OCI-LY7 (cell line): ENCODE measurements around the gene HMG20B. TPM values are rescaled to one million over a fixed set of nuclear protein-coding genes. Genes with fewer than 3 reads are reported as not detected.

Experiments
- BruUV-seq: library from RNA; stranded (reverse); fragments of 400-500 nt; replicated peaks from 2 replicates; lab custom pipeline; 2021; lab: Mats Ljungman, UMichigan
- CTCF ChIA-PET: fragments of 300-600 bp; sonication (Branson Sonifier 250); formaldehyde crosslinking; loops from one replicate; lab custom pipeline; 2022; ENCODE audit warnings: antibody characterized with exemption; ENCODE audit not compliant: unreplicated experiment; lab: Charles Lee
- POLR2A ChIA-PET: fragments of 300-600 bp; sonication (Branson Sonifier 250); formaldehyde crosslinking; loops from one replicate; lab custom pipeline; 2022; ENCODE audit warnings: antibody characterized with exemption; lab: Charles Lee
- DNase-seq: peaks from one replicate; pipeline ENCODE4 v3.0.0-alpha.2; 2015; ENCODE audit warnings: low spot score
- H2AFZ ChIP-seq: fragments of 200-600 bp; sonication (generic), shearing (Covaris generic); 2 replicates; pipeline ENCODE4 v1.6.1; 2014; ENCODE audit warnings: mild to moderate bottlenecking, antibody characterized with exemption, low read length, moderate library complexity
- H3K27ac ChIP-seq: fragments of 200-600 bp; sonication (generic); 2 replicates; pipeline ENCODE4 v1.5.1; 2014; ENCODE audit warnings: mixed run types, low read depth, mild to moderate bottlenecking, moderate library complexity, low read length, inconsistent platforms; ENCODE audit not compliant: poor library complexity, severe bottlenecking
- H3K36me3 ChIP-seq: fragments of 200-600 bp; sonication (generic); 2 replicates; pipeline ENCODE4 v1.6.1; 2014; ENCODE audit warnings: mild to moderate bottlenecking, antibody characterized with exemption, low read length, moderate library complexity, mixed read lengths; ENCODE audit not compliant: insufficient read depth
- H3K4me1 ChIP-seq: fragments of 200-600 bp; sonication (generic); 2 replicates; pipeline ENCODE4 v1.5.1; 2014; ENCODE audit warnings: mild to moderate bottlenecking, low read length; ENCODE audit not compliant: insufficient read depth, poor library complexity, severe bottlenecking
- H3K4me2 ChIP-seq: fragments of 200-600 bp; sonication (generic); 2 replicates; pipeline ENCODE4 v1.6.1; 2014; ENCODE audit warnings: mild to moderate bottlenecking, low read length
- H3K4me3 ChIP-seq: fragments of 200-600 bp; sonication (generic); 2 replicates; pipeline ENCODE4 v1.5.1; 2014; ENCODE audit warnings: mild to moderate bottlenecking, low read depth, low read length; ENCODE audit not compliant: poor library complexity, severe bottlenecking
- H3K79me2 ChIP-seq: fragments of 200-600 bp; sonication (generic); 2 replicates; pipeline ENCODE4 v1.6.1; 2016; ENCODE audit warnings: low read depth, mild to moderate bottlenecking, low read length, moderate library complexity, mixed read lengths; ENCODE audit not compliant: insufficient read depth
- H3K9me2 ChIP-seq: fragments of 200-600 bp; sonication (generic); 2 replicates; pipeline ENCODE4 v1.6.1; 2016; ENCODE audit warnings: mild to moderate bottlenecking, low read length, mixed read lengths; ENCODE audit not compliant: insufficient read depth
- H3K9me3 ChIP-seq: fragments of 200-600 bp; sonication (generic); 2 replicates; pipeline ENCODE4 v1.6.1; 2014; ENCODE audit warnings: mild to moderate bottlenecking, mixed run types, low read length, mixed read lengths
- H4K20me1 ChIP-seq: fragments of 200-600 bp; sonication (generic); 2 replicates; pipeline ENCODE4 v1.6.1; 2014; ENCODE audit warnings: mild to moderate bottlenecking, antibody characterized with exemption, low read length, moderate library complexity, mixed read lengths; ENCODE audit not compliant: insufficient read depth
- CTCF ChIP-seq: fragments of 200-600 bp; sonication (generic); conservative IDR thresholded peaks from 2 replicates; pipeline ENCODE4 v1.5.1; 2014; ENCODE audit warnings: mild to moderate bottlenecking, antibody characterized with exemption, low read length, moderate library complexity, mixed read lengths
- EZH2phosphoT487 ChIP-seq: fragments of 200-600 bp; sonication (generic); IDR thresholded peaks from 2 replicates; pipeline ENCODE4 v1.6.1; 2018; ENCODE audit warnings: low read depth, borderline replicate concordance, mild to moderate bottlenecking, mixed run types, antibody characterized with exemption, low read length, moderate library complexity, mixed read lengths
- intact Hi-C: fragments of 100-400 bp; cut with micrococcal nuclease; formaldehyde crosslinking; loops from one replicate; pipeline ENCODE4 v1.10.0; 2022; ENCODE audit not compliant: unreplicated experiment
- small RNA-seq: library from RNA; depleted of rRNA; stranded (forward); fragments of <200 nt; gene quantifications from one replicate; pipeline ENCODE3, GENCODE V24; 2014
- total RNA-seq, 2 experiments: library from RNA; depleted of rRNA in 1 of 2; stranded (reverse); fragments of >200 nt in 1 of 2; shearing (Covaris generic) in 1 of 2; gene quantifications; 2 replicates each; pipeline ENCODE4 v1.2.3, GENCODE V29; 2014 to 2022

The HMG20B gene
- total RNA-seq, 2 experiments from 2014 or later = 91.0 to 119 TPM

- DNase-seq = peak; percentile 99
- Histone ChIP-seq H3K79me2 (peaks cover 21% of the 10 kb centered on the region), H3K4me2 (peak within 1 kb of the TSS; percentile 88), H3K9me3 (no peaks in the 10 kb centered on the region), H3K9me2 (no peaks in the 10 kb centered on the region), H2AFZ (peak within 1 kb of the TSS; percentile 63; the same call in 1 of the 2 replicates), H3K27ac (peak within 1 kb of the TSS; percentile 56), H3K4me3 (peak within 1 kb of the TSS; percentile 100), H3K36me3 (peaks cover 12% of the 10 kb centered on the region), H3K4me1 (peaks cover 18% of the 10 kb centered on the region), H4K20me1 (0 out of 2 replicates have a peak, but pooled peaks cover 11% of the 10 kb centered on the region)
- ChIA-PET CTCF (interaction anchor here (1.0 kb wide), 1 partner anchor 10 kb away, joined by 4 read pairs; no protein-coding TSS in a partner anchor), POLR2A (interaction anchor here (1.0 to 1.3 kb wide), 2 partner anchors 48 to 147 kb away, joined by 3 to 6 read pairs; partner anchors contain the start of gene SMIM24)
- intact Hi-C loops = loop anchor here (2.0 to 5.0 kb wide), 2 partner anchors 122 to 136 kb away; partner anchors contain the start of genes APBA3 and MRPL54
- TF ChIP-seq EZH2phosphoT487 (no peak), CTCF (no peak)
- BruUV-seq = no TSS peak
Measured at GRCh38 chr19:3626473-3627350, 54.0 kb downstream of the HMG20B start, which contains the start of gene CACTIN. TSS of gene CACTIN (minus strand) at chr19:3626790. CDS start at chr19:3626762, 28 bp downstream.

- POLR2A ChIA-PET = interaction anchor here (1.0 to 1.3 kb wide), 2 partner anchors 49 to 148 kb away, joined by 3 to 6 read pairs; partner anchors contain the start of gene SMIM24
- no peak overlapping the region for H3K27ac ChIP-seq
- H4K20me1 ChIP-seq = 0 out of 2 replicates have a peak, but pooled peaks cover 11% of the 10 kb centered on the region
- TF ChIP-seq EZH2phosphoT487 (no peak), CTCF (no peak)
- peaks cover 5% of the 10 kb centered on the region; the same call in 1 of the 2 replicates for H3K36me3 ChIP-seq
- H3K9me2 ChIP-seq = no peaks in the 10 kb centered on the region
- H3K4me2 ChIP-seq = peak overlapping the region; percentile 88
- H3K4me1 ChIP-seq = peaks cover 18% of the 10 kb centered on the region
- H3K9me3 ChIP-seq = no peaks in the 10 kb centered on the region
- no peak for DNase-seq
- peaks cover 21% of the 10 kb centered on the region for H3K79me2 ChIP-seq
- intact Hi-C loops = loop anchor here (2.0 to 5.0 kb wide), 2 partner anchors 123 to 135 kb away; partner anchors contain the start of genes APBA3 and MRPL54
- peak overlapping the region; percentile 100 for H3K4me3 ChIP-seq
- no TSS peak for BruUV-seq
- CTCF ChIA-PET = interaction anchor here (0.6 to 1.0 kb wide), 2 partner anchors 9 to 352 kb away, joined by 4 read pairs; no protein-coding TSS in a partner anchor
- peak overlapping the region; percentile 63; the same call in 1 of the 2 replicates for H2AFZ ChIP-seq
Measured at GRCh38 chr19:3627351-3627723, 54.6 kb downstream of the HMG20B start.

Small RNAs within 50 kb of the gene (small RNA-seq; reads per million reads assigned to genes)
- gene AC005786.1 = not detected

Other genes starting within 250 kb of the HMG20B start
- 1.0 and 1.7 TPM in 2 replicates for gene NFIC, start 206.4 kb upstream of the HMG20B start, total RNA-seq (2014; rRNA removed; shearing (Covaris generic))
- 1.5 and 1.8 TPM in 2 replicates for gene NFIC, start 206.4 kb upstream of the HMG20B start, total RNA-seq (2022)
- gene SMIM24, start 92.4 kb upstream of the HMG20B start, total RNA-seq (2014; rRNA removed; shearing (Covaris generic)) = 9.9 and 14.4 TPM in 2 replicates
- gene SMIM24, start 92.4 kb upstream of the HMG20B start, total RNA-seq (2022) = 6.8 and 11.3 TPM in 2 replicates
- not detected in 2 replicates for gene SMIM44, start 89.5 kb upstream of the HMG20B start, total RNA-seq (2014; rRNA removed; shearing (Covaris generic))
- not detected in 2 replicates for gene SMIM44, start 89.5 kb upstream of the HMG20B start, total RNA-seq (2022)
- 12.3 and 13.1 TPM in 2 replicates for gene DOHH, start 72.3 kb upstream of the HMG20B start, total RNA-seq (2014; rRNA removed; shearing (Covaris generic))
- 9.8 and 11.3 TPM in 2 replicates for gene DOHH, start 72.3 kb upstream of the HMG20B start, total RNA-seq (2022)
- gene FZR1, start 66.6 kb upstream of the HMG20B start, total RNA-seq (2014; rRNA removed; shearing (Covaris generic)) = 39.8 and 61.2 TPM in 2 replicates
- gene FZR1, start 66.6 kb upstream of the HMG20B start, total RNA-seq (2022) = 65.3 and 67.9 TPM in 2 replicates
- gene TEKTIP1, start 33.8 kb upstream of the HMG20B start, total RNA-seq (2014; rRNA removed; shearing (Covaris generic)) = 0.44 and 1.1 TPM in 2 replicates
- 7.0 and 9.7 TPM in 2 replicates for gene TEKTIP1, start 33.8 kb upstream of the HMG20B start, total RNA-seq (2022)
- gene MFSD12, start 15.4 kb upstream of the HMG20B start, total RNA-seq (2014; rRNA removed; shearing (Covaris generic)) = 74.4 and 79.4 TPM in 2 replicates
- gene MFSD12, start 15.4 kb upstream of the HMG20B start, total RNA-seq (2022) = 72.6 and 78.8 TPM in 2 replicates
- not detected in 2 replicates for gene GIPC3, start 12.5 kb downstream of the HMG20B start, total RNA-seq (2014; rRNA removed; shearing (Covaris generic))
- not detected in 2 replicates for gene GIPC3, start 12.5 kb downstream of the HMG20B start, total RNA-seq (2022)
- gene TBXA2R, start 33.9 kb downstream of the HMG20B start, total RNA-seq (2014; rRNA removed; shearing (Covaris generic)) = not detected in 2 replicates
- gene TBXA2R, start 33.9 kb downstream of the HMG20B start, total RNA-seq (2022) = not detected in 2 replicates
- gene CACTIN, start 53.8 kb downstream of the HMG20B start, total RNA-seq (2014; rRNA removed; shearing (Covaris generic)) = 35.9 and 38.6 TPM in 2 replicates
- 33.0 and 34.2 TPM in 2 replicates for gene CACTIN, start 53.8 kb downstream of the HMG20B start, total RNA-seq (2022)
- gene PIP5K1C, start 127.5 kb downstream of the HMG20B start, total RNA-seq (2014; rRNA removed; shearing (Covaris generic)) = 6.3 and 7.6 TPM in 2 replicates
- 13.7 and 15.1 TPM in 2 replicates for gene PIP5K1C, start 127.5 kb downstream of the HMG20B start, total RNA-seq (2022)
- 0.69 and 1.8 TPM in 2 replicates for gene TJP3, start 135.4 kb downstream of the HMG20B start, total RNA-seq (2014; rRNA removed; shearing (Covaris generic))
- gene TJP3, start 135.4 kb downstream of the HMG20B start, total RNA-seq (2022) = 1.8 and 2.3 TPM in 2 replicates
- 34.7 and 40.4 TPM in 2 replicates for gene APBA3, start 188.7 kb downstream of the HMG20B start, total RNA-seq (2014; rRNA removed; shearing (Covaris generic))
- 25.1 and 28.7 TPM in 2 replicates for gene APBA3, start 188.7 kb downstream of the HMG20B start, total RNA-seq (2022)
- gene MRPL54, start 189.7 kb downstream of the HMG20B start, total RNA-seq (2014; rRNA removed; shearing (Covaris generic)) = 88.7 and 93.1 TPM in 2 replicates
- gene MRPL54, start 189.7 kb downstream of the HMG20B start, total RNA-seq (2022) = 60.4 and 66.6 TPM in 2 replicates
- gene RAX2, start 199.3 kb downstream of the HMG20B start, total RNA-seq (2014; rRNA removed; shearing (Covaris generic)) = not detected in 2 replicates
- not detected in 2 replicates for gene RAX2, start 199.3 kb downstream of the HMG20B start, total RNA-seq (2022)
- gene MATK, start 213.4 kb downstream of the HMG20B start, total RNA-seq (2014; rRNA removed; shearing (Covaris generic)) = not detected in 2 replicates
- gene MATK, start 213.4 kb downstream of the HMG20B start, total RNA-seq (2022) = not detected in 2 replicates